Fibroblast of lung (primary cell): ENCODE data around the gene OBSL1.

Experiments used
- CTCF ChIP-seq, 2 donors: IDR thresholded peaks in 1 of 2; conservative IDR thresholded peaks in 1 of 2; 1 replicate in 1 of 2; 2 replicates in 1 of 2; pipeline ENCODE4 v1.5.1; 2011 to 2012; ENCODE audit warnings: low read length in 2 of 2, control low read depth in 1 of 2, inconsistent platforms in 1 of 2, low read depth in 1 of 2, mild to moderate bottlenecking in 1 of 2
- EZH2 ChIP-seq: IDR thresholded peaks from 2 replicates; pipeline ENCODE4 v1.5.1; 2012; ENCODE audit warnings: low read length, control low read depth, mild to moderate bottlenecking; ENCODE audit errors: missing control alignments

- TF ChIP-seq CTCF (conservative IDR thresholded peaks at IDR 0.05 in 1 of 2, IDR thresholded peaks at IDR 0.05 in 1 of 2; ENCODE audit: low read depth in 1 of 2, low read length in 2 of 2) (no peak), EZH2 (no peak)
Measured at GRCh38 chr2:219542931-219543595, 28.3 kb downstream of the OBSL1 start.
